Keratinocyte (primary cell): Measurements from ENCODE around the gene MX1.
A peak's percentile ranks its signal among the peaks of the same experiment; 100 is the strongest.

ENCODE experiments used
- CTCF ChIP-seq, 3 experiments: IDR thresholded peaks in 1 of 3; conservative IDR thresholded peaks in 1 of 3; optimal IDR thresholded peaks in 1 of 3; 2 replicates in 2 of 3; 3 replicates in 1 of 3; pipeline versions ENCODE3 to v1.5.1; 2011; ENCODE audit warnings: low read length in 3 of 3, mild to moderate bottlenecking in 3 of 3, moderate library complexity in 2 of 3, control low read depth in 1 of 3, inconsistent platforms in 1 of 3; ENCODE audit not compliant: insufficient read depth in 2 of 3; ENCODE audit errors: extremely low read depth in 1 of 3
- EZH2 ChIP-seq: IDR thresholded peaks from one replicate; pipeline ENCODE4 v1.6.1; 2012; ENCODE audit warnings: inconsistent platforms, mild to moderate bottlenecking, low read length, moderate library complexity

GRCh38 chr21:41378849-41379248, 47.2 kb upstream of the MX1 start:
- TF ChIP-seq CTCF (optimal IDR thresholded peaks at IDR 0.05 in 1 of 3, IDR thresholded peaks at IDR 0.05 in 1 of 3, conservative IDR thresholded peaks at IDR 0.05 in 1 of 3; ENCODE audit: extremely low read depth in 1 of 3, insufficient read depth in 2 of 3, low read length in 3 of 3) = peak in 2 of 3 experiments; percentile 3 to 15
- no peak for TF ChIP-seq EZH2
